Right lung (tissue), 5 donors: ENCODE results near the gene CADM1. TPM values are rescaled to one million over a fixed set of nuclear protein-coding genes. Genes with fewer than 3 reads are reported as not detected.

ENCODE experiments used
- DNase-seq, 2 donors: peaks; one replicate each; pipeline ENCODE4 v3.0.0-alpha.2; 2013
- polyA plus RNA-seq, 5 donors: library from polyadenylated mRNA; unstranded; fragments of 120-200 nt; gene quantifications; one replicate each; pipeline versions ENCODE4 v1.2.1 to v1.2.3, GENCODE V29; 2013; ENCODE audit warnings: inconsistent platforms in 1 of 5, low replicate concordance in 1 of 5; ENCODE audit not compliant: insufficient read length in 5 of 5, insufficient read depth in 1 of 5

The CADM1 gene
- polyA plus RNA-seq, 5 donors, result 97.4 to 209 (median 163) TPM

- no peak for DNase-seq
Measured at GRCh38 chr11:115124786-115125185, 379.4 kb downstream of the CADM1 start.

GRCh38 chr11:115123641-115124040 is 380.6 kb downstream of the CADM1 start:
- DNase-seq, result no peak

- DNase-seq, result no peak
Measured at GRCh38 chr11:115122274-115122673, 381.9 kb downstream of the CADM1 start.
